Panc1 (cell line): ENCODE results near the gene OR5D16.

Experiments
- CTCF ChIP-seq: fragments of 450-650 bp; IDR thresholded peaks from 2 replicates; pipeline ENCODE4 v1.5.1; 2017; ENCODE audit warnings: mild to moderate bottlenecking
- POLR2AphosphoS5 ChIP-seq: IDR thresholded peaks from 2 replicates; pipeline ENCODE4 v1.6.1; 2012; ENCODE audit warnings: mild to moderate bottlenecking, low read depth, low read length, moderate library complexity
- TCF7L2 ChIP-seq: IDR thresholded peaks from 2 replicates; pipeline ENCODE4 v1.6.1; 2011; ENCODE audit warnings: mild to moderate bottlenecking, low read depth, low read length, inconsistent platforms

GRCh38 chr11:55791606-55792005 lies 46.9 kb upstream of the OR5D16 start:
- TF ChIP-seq POLR2AphosphoS5 (no peak), TCF7L2 (no peak), CTCF (no peak)
